GM12873 (cell line): Measurements from ENCODE around the gene SIVA1.

ENCODE experiments used
- CTCF ChIP-seq: IDR thresholded peaks from 2 replicates; pipeline ENCODE4 v1.5.1; 2012; ENCODE audit warnings: low read depth, mild to moderate bottlenecking, moderate library complexity, low read length, control low read depth; ENCODE audit not compliant: insufficient read depth; ENCODE audit errors: missing control alignments

Gene SIVA1

DNA sequence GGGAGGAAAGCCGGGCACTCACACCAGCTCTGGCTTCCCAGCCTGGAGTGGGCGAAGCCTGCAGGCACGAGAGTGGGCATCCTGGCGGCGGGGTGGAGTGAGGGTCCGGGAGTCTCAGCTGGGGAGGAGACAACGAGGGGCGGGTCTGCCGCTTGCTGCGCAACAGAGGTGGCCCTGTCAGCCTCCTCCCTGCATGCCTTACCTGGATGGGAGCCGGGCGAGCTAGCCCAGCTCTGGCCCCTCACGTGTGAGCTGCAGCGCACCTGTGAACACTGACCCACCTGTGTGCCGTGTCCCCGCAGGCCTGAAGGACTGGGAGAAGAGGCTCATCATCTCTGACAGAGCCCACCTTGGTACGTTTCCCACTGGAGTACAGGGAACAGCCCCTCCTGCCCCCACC, 13.9 kb upstream of the SIVA1 start:
- TF ChIP-seq CTCF = no peak

- no peak for TF ChIP-seq CTCF
These were observed 13.1 kb upstream of the SIVA1 start for GRCh38 chr14:104739546-104740516.

DNA sequence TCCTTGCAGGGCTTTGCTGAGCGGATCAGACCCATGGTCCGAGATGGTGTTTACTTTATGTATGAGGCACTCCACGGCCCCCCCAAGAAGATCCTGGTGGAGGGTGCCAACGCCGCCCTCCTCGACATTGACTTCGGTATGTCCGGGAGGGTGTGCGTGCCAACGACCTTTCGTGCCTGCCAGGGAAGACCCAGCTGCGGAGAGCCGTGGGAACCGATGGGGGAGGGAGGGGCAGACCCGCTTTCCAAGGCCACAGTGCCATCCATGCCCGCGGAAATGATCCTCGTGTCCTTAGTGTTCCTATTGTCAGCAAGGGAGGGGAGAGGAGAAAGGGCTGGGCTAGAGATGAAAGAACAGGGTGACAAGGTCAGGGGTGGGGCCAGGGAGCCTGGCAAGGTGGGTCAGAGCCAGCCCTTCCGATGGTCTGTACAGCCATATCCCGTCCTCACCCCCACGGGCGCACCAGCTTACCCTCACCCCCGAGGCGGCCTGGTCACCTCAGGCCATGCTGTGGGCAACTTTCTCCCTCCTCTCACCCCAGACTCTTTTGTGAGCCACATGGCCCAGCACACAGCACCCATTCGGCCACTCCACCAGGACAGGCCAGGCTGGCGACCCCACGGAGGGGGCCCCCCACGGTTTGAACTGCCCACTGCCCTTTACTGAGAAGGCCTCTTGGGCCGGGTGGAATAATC, 11.7 kb upstream of the SIVA1 start:
- TF ChIP-seq CTCF = no peak

GRCh38 chr14:104741803-104742251, 11.1 kb upstream of the SIVA1 start:
- no peak for TF ChIP-seq CTCF

DNA sequence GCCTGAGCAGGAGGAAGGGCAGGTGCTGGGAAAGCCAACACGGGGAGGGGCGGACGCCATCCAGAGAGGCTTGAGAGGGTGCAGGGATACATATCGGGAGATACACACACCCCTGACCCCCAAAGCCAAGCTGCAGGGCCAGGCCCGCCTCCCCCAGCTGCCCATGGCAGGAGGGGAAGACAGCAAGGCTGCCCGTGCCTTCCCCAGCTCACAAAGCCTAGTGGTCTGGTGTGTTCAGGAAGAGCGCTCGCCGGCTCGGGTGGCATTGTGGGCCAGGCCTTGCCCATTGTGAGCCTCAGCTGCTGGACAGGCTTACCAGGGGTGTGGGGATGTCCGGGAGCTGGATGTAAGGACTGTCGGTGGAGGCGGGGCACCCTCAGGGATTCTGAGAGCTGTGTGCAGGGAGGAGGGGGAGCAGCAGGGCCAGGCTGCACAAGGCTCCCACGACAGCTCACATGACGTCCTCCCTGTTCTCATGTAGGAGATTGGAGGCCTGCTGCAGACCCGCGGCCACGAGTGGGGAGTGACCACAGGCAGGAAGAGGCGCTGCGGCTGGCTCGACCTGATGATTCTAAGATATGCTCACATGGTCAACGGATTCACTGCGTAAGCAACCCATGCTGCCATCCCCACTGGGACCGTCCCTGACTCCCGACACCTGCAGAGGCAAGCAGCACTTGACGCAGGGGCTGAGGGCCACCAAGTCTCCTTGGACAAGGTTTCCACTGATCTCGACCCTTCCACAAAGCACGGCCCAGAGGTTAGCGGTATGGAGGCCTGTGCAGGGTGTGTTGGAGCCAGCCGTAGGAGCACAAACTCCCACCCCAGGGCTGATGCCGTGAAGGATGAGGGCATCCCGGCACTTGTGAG, 10.1 kb upstream of the SIVA1 start:
- no peak for TF ChIP-seq CTCF

GRCh38 chr14:104743461-104744380, 9.2 kb upstream of the SIVA1 start:
- no peak for TF ChIP-seq CTCF
